HG02938 (cell line): Measurements from ENCODE around the gene CBFB.
"Not testable (repeated sequence)": the region's sequence is repeated elsewhere in the genome, so short reads cannot be mapped to it uniquely, and the experiment has no call there.

Source experiments
- ATAC-seq: cut with Tn5 transposase; IDR thresholded peaks from one replicate; pipeline ENCODE4 v1.9.1; 2021; ENCODE audit warnings: mild to moderate bottlenecking, moderate library complexity; ENCODE audit not compliant: unreplicated experiment

The CBFB gene

GRCh38 chr16:67117716-67118115 is 88.8 kb downstream of the CBFB start:
- ATAC-seq: no peak

GRCh38 chr16:67120025-67120424 is 91.1 kb downstream of the CBFB start:
- ATAC-seq: no peak

- not testable (repeated sequence) for ATAC-seq
These were observed 93.8 kb downstream of the CBFB start for GRCh38 chr16:67122799-67123198.

- ATAC-seq: no peak
These were observed 99.5 kb downstream of the CBFB start for GRCh38 chr16:67128417-67128816.

- ATAC-seq: no peak
These were observed 99.9 kb downstream of the CBFB start for GRCh38 chr16:67128887-67129286.

- ATAC-seq: no peak
These were observed 100.5 kb downstream of the CBFB start for GRCh38 chr16:67129422-67129821.

- no peak for ATAC-seq
These were observed 108.7 kb downstream of the CBFB start for GRCh38 chr16:67137605-67138004.

- no peak for ATAC-seq
These were observed 112.4 kb downstream of the CBFB start for GRCh38 chr16:67141391-67141790.

GRCh38 chr16:67142342-67142741 is 113.4 kb downstream of the CBFB start:
- no peak for ATAC-seq

- no peak for ATAC-seq
These were observed 116.0 kb downstream of the CBFB start for GRCh38 chr16:67144943-67145342.

- no peak for ATAC-seq
These were observed 116.8 kb downstream of the CBFB start for GRCh38 chr16:67145746-67146145.

- ATAC-seq: no peak
These were observed 117.8 kb downstream of the CBFB start for GRCh38 chr16:67146523-67147357.

- ATAC-seq: no peak
These were observed 118.6 kb downstream of the CBFB start for GRCh38 chr16:67147437-67148140.

- no peak for ATAC-seq
These were observed 119.3 kb downstream of the CBFB start for GRCh38 chr16:67148221-67148620.

GRCh38 chr16:67148656-67149275 is 119.8 kb downstream of the CBFB start:
- ATAC-seq: no peak

GRCh38 chr16:67149276-67150046 is 120.5 kb downstream of the CBFB start:
- ATAC-seq: no peak

GRCh38 chr16:67150047-67150832 is 121.3 kb downstream of the CBFB start:
- no peak for ATAC-seq
